ENCODE measurements around the gene EEFSEC.
A peak's percentile ranks its signal among the peaks of the same experiment; 100 is the strongest.

Gene EEFSEC, protein sequence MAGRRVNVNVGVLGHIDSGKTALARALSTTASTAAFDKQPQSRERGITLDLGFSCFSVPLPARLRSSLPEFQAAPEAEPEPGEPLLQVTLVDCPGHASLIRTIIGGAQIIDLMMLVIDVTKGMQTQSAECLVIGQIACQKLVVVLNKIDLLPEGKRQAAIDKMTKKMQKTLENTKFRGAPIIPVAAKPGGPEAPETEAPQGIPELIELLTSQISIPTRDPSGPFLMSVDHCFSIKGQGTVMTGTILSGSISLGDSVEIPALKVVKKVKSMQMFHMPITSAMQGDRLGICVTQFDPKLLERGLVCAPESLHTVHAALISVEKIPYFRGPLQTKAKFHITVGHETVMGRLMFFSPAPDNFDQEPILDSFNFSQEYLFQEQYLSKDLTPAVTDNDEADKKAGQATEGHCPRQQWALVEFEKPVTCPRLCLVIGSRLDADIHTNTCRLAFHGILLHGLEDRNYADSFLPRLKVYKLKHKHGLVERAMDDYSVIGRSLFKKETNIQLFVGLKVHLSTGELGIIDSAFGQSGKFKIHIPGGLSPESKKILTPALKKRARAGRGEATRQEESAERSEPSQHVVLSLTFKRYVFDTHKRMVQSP

DNA sequence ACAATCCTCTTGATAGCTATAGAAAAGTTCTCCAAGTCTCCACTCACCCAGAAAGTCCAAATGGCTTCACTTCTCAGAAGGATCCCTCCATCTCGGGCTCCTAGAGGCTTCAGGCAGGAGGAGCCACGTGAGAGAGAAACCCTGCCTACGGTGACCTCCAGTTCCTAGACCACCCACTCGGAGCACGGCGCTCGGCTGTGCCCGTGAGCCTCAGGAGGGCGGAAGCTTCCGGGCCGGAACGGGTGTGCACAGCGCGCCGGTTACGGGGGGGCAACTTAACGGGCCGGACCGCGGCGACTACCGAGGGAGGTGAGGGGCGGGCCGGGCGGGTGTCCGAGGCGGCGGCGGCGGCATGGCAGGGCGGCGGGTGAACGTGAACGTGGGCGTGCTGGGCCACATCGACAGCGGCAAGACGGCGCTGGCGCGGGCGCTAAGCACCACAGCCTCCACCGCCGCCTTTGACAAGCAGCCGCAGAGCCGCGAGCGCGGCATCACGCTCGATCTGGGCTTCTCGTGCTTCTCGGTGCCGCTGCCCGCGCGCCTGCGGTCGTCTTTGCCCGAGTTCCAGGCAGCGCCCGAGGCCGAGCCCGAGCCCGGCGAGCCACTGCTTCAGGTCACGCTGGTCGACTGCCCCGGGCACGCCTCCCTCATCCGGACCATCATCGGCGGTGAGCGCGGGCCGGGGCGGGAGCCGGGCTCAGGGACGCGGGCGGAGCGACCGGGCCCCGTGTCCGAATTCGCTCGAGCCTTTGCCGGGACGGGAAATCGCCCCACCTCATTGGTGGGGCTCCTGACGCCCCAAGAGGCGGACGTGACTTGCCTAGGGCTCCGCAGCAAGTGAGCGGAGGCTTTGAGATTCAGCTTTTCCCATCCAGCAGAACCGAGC, at the start of gene EEFSEC:
Gene EEFSEC (plus strand): TSS at position 326 of the 886 bp plus-strand sequence. CDS start 27 bp downstream, at position 353.
- DNase-seq (ENCODE audit: low read depth): peak; percentile 83

DNA sequence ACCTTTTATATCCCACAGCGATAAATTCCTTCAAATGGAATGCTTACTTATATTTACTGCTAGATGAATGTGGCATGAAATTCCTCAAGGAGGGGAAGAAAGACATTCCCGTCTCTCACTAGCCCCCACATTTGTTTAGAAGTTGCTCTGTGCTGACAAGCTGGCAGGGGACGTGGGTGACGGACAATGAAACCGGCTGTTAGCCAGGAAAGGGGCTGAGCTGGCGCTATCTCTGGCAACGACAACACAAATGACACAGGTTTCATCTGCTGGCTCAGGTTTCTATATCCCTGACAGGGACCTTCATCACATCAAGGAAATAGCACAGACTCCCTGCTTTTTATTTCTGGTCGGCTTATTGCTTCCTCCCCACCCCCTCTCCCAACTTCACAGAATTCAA, 45.4 kb upstream of the EEFSEC start:
- no peak for DNase-seq (ENCODE audit: low read depth)

DNA sequence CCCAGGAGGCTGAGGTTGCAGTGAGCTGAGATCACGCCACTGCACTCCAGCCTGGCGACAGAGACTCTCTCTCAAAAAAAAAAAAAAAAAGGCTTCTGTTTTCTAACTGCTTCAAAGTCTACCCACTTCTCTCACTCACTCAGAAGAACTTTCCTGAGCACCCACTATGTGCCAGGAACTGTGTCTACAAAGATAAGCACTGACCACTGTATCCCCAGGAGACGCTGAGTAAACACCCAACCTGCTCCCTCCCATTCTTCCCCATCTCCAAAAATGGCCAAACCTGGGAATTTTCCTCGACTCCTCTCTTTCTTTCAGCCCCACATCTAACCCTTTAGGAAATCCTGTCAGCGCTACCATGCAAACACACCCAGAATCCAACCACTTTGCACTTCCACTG, 42.1 kb upstream of the EEFSEC start:
- DNase-seq (ENCODE audit: low read depth): no peak

DNA sequence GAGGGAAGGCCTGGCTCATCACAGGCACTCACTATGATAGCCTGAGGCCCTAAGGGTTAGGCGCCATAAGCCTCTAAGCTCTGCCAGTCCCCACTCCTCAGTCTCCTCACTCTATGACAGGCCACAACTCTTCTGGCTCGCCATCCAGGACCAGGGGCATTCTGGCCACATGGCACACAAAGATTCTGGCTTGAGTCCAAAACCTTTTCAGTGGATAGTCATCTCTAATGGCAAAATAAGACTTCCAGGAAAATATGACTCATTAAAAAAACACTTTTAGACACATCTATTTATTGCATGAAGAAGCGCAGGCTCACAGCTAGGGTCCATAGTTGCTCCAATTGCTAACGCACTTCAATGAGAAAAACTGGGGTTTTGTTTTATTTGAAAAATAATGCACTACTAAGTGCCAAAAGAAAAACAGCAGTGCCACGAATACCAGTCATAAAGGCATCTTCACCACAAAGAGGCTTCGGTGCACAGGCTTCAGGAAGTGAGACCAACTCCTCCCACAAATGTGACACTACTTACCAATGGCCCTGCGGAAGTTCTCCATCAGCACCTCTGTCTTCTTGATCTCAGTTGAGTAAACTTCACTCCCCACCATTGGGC, 40.8 kb upstream of the EEFSEC start:
- peak; percentile 96 for DNase-seq (ENCODE audit: low read depth)

DNA sequence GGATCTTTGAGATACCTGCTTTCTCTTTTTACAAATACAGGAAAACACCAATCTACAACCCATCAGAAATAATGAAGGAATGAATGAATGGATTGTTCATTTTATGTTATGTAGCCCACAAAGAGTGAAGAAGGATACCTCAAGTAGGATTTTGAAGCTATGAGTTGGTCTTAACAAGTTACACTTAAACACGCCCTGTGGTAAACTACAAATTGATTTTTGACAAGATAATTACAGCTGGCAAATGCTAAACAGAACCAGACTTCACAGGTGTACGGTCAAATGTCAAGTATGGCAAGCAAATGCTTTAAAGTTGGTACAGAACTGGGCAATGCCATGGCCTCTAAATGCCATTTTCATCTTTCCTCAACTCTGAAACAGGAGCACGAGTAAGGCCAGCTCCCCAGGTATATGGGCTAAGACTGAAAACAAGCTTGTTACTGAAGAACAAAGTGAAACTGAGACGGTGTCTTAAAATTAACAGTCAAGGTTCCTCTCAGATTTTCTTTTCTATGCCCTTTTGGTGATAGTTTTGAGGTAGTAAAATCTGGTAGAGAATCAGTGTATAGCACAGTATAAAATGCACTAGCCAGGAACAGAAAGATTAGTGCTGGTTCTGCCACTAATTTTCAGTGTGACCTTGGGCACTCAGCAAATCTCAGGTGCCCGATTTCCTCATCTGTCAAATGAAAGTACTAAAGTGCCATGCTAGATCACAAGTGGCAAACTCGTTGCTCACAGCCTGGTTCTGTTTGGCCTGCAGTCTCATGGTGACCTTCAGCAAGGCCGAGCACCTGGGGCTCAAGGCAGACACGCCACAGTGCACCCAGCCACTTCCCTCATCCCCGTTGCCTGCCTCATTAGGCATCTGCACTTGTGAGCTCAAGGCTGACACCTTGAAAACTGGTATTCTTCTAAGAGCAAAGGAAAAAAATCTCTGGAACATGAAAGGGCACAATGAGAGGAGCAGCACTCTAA, 39.2 kb upstream of the EEFSEC start:
- DNase-seq (ENCODE audit: low read depth): no peak

DNA sequence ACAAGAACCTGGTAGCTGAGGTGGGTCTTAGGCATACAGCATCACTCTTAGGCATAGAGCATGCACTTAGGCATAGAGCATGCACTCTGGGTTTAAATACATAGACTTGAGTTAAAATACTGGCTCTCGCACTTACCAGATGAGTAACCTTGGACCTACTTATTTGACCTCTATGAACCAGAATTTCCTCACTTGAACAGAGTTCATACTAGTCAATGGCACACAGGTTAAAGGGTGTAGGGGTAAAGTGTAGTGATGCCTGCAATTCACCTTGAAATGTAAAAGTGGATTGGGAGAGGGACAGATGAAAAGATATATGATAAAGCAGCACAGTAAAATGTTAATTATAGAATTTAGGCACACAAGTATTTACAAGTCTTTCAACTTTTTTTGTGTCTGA, 31.3 kb upstream of the EEFSEC start:
- no peak for DNase-seq (ENCODE audit: low read depth)

- DNase-seq (ENCODE audit: low read depth): no peak
These were observed 30.1 kb upstream of the EEFSEC start for GRCh38 chr3:128123156-128123537.

DNA sequence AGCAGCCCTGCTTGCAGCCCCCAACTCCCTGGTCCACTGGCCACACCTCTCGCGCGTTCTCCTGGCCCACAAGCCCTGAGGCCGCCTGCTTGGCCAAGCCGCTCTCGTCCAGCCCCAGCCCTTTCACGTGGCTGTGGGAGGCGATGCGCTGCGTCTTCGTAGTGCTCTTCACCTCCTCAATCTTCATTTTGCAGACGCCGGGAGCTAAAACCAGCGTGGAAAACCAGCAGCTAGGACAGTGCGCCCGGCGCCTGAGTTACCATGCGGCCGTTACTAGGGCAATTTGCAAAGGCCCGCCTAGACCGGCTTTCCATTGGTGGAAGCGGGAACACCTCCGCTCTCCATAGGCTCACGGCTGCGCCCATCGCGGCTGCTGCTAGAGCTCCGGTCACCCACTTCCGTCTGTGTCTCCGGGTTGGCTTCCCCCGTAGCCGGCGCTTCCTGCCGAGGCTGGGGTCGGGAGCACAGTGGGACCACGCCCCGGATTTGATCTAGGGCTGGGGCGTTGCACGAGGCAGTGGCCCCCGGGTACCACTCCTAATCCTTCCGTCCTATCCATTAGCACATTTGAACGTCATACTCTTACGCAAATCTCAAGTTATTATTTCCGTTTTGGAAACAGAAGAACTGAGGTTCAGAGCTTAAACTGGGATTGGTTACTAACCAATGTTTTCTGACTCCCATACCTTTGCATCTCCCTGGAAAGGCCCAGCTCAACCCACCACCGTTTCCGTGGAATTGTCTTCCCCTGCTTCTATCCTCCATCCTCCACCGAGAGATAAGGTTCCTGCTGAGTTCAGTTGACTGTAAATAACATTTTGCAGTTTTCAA, 29.5 kb upstream of the EEFSEC start, which contains the start of gene RUVBL1:
Gene RUVBL1 (minus strand): TSS at position 275 of the 831 bp plus-strand sequence. CDS start 88 bp downstream, at position 187.
- peak; percentile 98 for DNase-seq (ENCODE audit: low read depth)

GRCh38 chr3:128127236-128127635, 26.0 kb upstream of the EEFSEC start:
- peak; percentile 31 for DNase-seq (ENCODE audit: low read depth)

- DNase-seq (ENCODE audit: low read depth): no peak
These were observed 25.0 kb upstream of the EEFSEC start for GRCh38 chr3:128128251-128128650.

DNA sequence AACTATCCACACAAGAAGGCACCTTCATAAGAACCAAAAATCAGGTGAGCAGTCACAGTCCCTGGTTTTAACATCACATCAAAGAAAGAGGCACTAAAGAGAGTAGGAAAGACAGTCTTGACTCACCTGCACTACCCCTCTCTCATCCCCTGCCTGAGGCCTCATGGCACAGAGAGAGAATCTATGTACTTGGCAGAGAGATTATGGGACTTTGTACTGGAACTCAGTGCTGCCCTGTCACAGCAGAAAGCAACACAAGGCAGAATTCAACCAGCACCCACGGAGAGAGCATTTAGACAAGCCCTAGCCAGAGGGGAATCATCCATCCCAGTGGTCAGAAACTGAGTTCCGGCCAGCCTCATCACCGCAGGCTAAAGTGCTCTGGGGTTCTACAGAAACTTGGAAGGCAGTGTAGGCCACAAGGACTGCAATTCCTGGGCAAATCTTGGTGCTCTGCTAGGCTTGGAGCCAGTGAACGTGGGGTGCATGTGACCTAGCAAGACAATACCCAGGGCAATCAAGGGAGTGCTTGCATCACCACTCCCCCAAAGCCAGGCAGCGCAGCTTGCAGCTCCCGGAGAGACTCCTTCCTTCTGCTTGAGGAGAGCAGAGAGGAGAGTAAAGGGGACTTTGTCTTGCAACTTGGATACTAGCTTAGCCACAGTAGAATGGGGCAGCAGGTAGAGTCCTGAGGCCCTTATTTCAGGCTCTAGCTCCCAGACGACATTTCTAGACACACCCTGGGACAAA, 21.2 kb upstream of the EEFSEC start:
- DNase-seq (ENCODE audit: low read depth): no peak

DNA sequence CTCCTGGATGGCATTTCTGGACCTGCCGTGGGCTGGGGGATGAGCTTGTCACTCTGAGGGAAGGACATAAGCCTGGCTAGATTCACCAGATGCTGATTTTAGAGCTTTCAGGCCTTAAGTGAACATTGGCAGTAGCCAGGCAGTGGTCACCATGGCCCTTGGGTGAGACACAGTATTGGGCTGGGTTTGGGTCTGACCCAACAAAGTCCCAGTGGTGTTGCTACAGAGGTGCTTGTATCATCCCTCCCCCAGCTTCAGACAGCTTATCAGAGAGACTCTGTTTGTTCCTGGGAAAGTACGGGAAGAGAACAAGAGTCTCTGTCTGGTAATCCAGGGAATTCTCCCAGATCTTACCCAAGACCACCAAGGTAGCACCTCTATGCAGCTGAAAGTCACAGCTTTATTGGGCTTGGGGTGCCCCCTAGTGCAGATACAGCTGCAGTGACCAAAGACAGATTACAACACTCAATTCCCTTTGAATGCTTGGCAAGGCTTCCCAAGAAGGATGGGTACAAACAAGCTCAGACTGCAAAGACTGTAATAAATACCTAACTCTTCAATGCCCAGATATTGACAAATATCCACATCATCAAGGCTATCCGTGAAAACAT, 19.9 kb upstream of the EEFSEC start:
- peak; percentile 72 for DNase-seq (ENCODE audit: low read depth)

- DNase-seq (ENCODE audit: low read depth): no peak
These were observed 9.8 kb upstream of the EEFSEC start for GRCh38 chr3:128143496-128143895.

GRCh38 chr3:128144512-128145187, 8.6 kb upstream of the EEFSEC start:
- DNase-seq (ENCODE audit: low read depth): peak; percentile 12

DNA sequence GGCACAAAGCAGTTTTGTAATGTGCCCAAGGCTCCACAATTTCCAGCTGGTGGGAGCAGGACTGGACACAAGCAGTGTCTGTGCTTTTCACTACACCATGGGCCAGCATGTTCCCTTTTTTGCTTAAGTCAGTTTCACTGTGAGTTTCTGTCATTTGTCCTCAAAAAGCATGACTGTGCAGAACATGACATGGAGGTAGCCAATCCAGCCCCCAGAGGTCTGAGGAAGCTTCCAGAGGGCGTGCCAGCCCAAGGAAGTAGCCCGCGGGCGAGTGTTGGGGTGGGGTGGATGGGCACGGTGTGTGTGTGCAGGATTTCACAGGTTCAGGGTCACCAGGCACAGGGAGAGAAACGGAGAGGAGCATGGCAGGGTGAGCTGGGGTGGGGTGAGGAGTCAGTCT, 8.0 kb upstream of the EEFSEC start:
- no peak for DNase-seq (ENCODE audit: low read depth)

DNA sequence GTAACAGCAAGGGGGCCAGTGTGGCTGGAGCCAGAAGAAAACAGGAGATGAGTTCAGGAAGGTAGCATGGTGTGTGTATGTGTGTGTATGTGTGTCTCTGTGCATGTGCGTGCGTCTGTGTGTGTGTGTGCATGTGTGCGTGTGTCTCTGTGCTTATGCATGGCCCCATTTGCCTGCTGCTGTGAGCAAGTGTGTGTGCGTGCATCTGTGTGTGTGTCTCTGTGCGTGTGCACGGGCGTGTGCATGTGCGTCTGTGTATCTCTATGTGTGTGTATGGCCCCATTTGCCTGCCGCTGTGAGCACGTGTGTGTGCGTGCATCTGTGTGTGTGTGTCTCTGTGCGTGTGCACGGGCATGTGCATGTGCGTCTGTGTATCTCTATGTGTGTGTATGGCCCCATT, 7.1 kb upstream of the EEFSEC start:
- DNase-seq (ENCODE audit: low read depth): no peak

DNA sequence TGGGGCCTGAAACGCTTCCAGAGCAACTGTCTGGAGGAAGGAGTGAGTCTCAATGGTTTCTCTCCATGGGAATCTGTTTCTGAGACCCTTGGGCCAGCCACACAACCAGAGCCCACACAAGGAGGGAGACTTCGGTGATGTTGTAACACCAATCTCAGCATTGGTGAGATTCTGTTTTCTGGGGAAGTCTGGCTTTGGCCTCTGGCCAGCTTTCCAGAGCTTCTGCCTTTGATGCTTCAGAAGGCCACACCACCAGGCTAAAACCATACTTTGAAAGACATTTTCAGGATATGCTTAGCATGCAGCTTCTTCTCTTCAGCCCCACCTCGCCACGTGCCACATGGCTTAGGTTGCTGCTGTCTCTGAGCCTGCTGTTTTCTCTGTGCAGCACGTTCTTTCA, 3.6 kb upstream of the EEFSEC start:
- no peak for DNase-seq (ENCODE audit: low read depth)

DNA sequence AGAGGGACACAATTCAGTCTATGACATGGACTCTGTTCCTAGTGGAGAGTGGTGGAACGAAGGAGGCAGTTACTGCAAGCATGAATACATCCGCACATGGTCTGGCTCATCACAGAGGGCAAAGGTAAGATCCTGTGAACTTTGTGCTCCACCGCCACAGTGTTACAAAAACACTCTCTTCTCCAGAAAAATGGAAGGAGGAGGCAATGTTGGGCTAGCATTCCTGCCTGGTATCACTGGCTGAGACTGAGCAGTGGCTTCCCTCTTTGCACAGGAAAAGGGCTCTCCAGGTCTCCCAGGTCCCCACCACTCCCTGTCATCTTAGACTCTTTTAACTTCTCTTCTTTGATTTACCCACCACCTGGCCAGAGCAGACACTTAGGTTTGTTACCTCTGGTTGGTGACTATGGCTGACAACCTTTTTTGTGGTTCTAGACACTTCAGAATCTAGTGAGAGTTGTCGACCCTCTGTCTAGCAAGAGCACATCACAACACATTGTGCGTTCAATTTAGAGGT, 1.5 kb upstream of the EEFSEC start:
- DNase-seq (ENCODE audit: low read depth): no peak
